A549 (cell line): Measurements from ENCODE around the gene POU1F1. TPM values are rescaled to one million over a fixed set of nuclear protein-coding genes. Genes with fewer than 3 reads are reported as not detected.
A peak's percentile ranks its signal among the peaks of the same experiment; 100 is the strongest.

Experiments used
- ATAC-seq, 2 experiments: fragments of 200-7000 bp in 1 of 2; fragments of >200 bp in 1 of 2; cut with Nextera tagmentation in 1 of 2; cut with Tn5 transposase in 1 of 2; 3 replicates each; pipeline versions ENCODE4 v1.8.0 to v1.9.1; 2018 to 2020; ENCODE audit warnings: mild to moderate bottlenecking in 1 of 2, moderate library complexity in 1 of 2
- CTCF ChIA-PET: fragments of 300-600 bp; sonication (Branson Sonifier 250); formaldehyde crosslinking; extraction: SDS; loops from one replicate; lab custom pipeline; 2021; ENCODE audit warnings: antibody characterized with exemption, inconsistent platforms; lab: Yijun Ruan, JAX
- POLR2A ChIA-PET: fragments of 350-600 bp; formaldehyde crosslinking; extraction: SDS; loops from one replicate; lab custom pipeline; 2021; ENCODE audit warnings: antibody characterized with exemption, inconsistent platforms; lab: Yijun Ruan, JAX
- DNase-seq, 2 experiments: peaks; one replicate each; pipeline versions ENCODE4 v3.0.0 to v3.0.0-alpha.2; 2011 to 2016; ENCODE audit warnings: low read depth in 1 of 2, low spot score in 1 of 2
- FAIRE-seq: peaks from 2 replicates; lab custom pipeline; 2011; peaks lifted over from hg19 to GRCh38; lab: Jason Lieb, UNC
- H3K27ac ChIP-seq, 2 experiments: fragments of >200 bp; sonication (Bioruptor Twin); formaldehyde crosslinking; 3 replicates each; pipeline ENCODE4 v1.5.1; 2016 to 2017
- H3K4me1 ChIP-seq: fragments of >200 bp; sonication (Bioruptor Twin); formaldehyde crosslinking; 3 replicates; pipeline ENCODE4 v1.6.1; 2016
- H3K4me2 ChIP-seq: fragments of >200 bp; sonication (Bioruptor Twin); formaldehyde crosslinking; 3 replicates; pipeline ENCODE4 v1.6.1; 2016
- H3K4me3 ChIP-seq: fragments of >200 bp; sonication (Bioruptor Twin); formaldehyde crosslinking; 3 replicates; pipeline ENCODE4 v1.5.1; 2016
- H3K9me3 ChIP-seq: fragments of >200 bp; sonication (Bioruptor Twin); formaldehyde crosslinking; 3 replicates; pipeline ENCODE4 v1.6.1; 2016
- BHLHE40 ChIP-seq: IDR thresholded peaks from 2 replicates; pipeline ENCODE4 v1.6.1; 2012; ENCODE audit warnings: low read depth, low read length, inconsistent platforms
- CBX2 ChIP-seq: fragments of 200-600 bp; sonication (generic); IDR thresholded peaks from 2 replicates; pipeline ENCODE4 v1.6.1; 2016; ENCODE audit warnings: low read depth, mild to moderate bottlenecking, borderline replicate concordance
- CBX8 ChIP-seq: fragments of 200-600 bp; sonication (generic); IDR thresholded peaks from 2 replicates; pipeline ENCODE4 v1.6.1; 2016
- CHD4 ChIP-seq: fragments of 200-600 bp; sonication (generic); IDR thresholded peaks from 2 replicates; pipeline ENCODE4 v1.6.1; 2016; ENCODE audit warnings: antibody characterized with exemption, mild to moderate bottlenecking, borderline replicate concordance
- EP300 ChIP-seq, 2 experiments: fragments of >200 bp; sonication (Bioruptor Twin); formaldehyde crosslinking; IDR thresholded peaks; 2 replicates in 1 of 2; 3 replicates in 1 of 2; pipeline ENCODE4 v1.6.1; 2016 to 2017
- HOXB13 ChIP-seq: fragments of 250-450 bp; sonication (Bioruptor Pico); IDR thresholded peaks from 2 replicates; pipeline ENCODE4 v1.5.0; 2020; ENCODE audit warnings: low read depth, mild to moderate bottlenecking, moderate library complexity
- HOXB5 ChIP-seq: fragments of 250-450 bp; sonication (Bioruptor Pico); IDR thresholded peaks from 2 replicates; pipeline ENCODE4 v1.5.0; 2020; ENCODE audit warnings: mild to moderate bottlenecking, moderate library complexity
- JUN ChIP-seq, 2 experiments: fragments of >200 bp; sonication (Bioruptor Twin); formaldehyde crosslinking; IDR thresholded peaks; 2 replicates in 1 of 2; 3 replicates in 1 of 2; pipeline ENCODE4 v1.6.1; 2016 to 2017
- KDM5A ChIP-seq: fragments of 200-600 bp; sonication (generic); IDR thresholded peaks from 2 replicates; pipeline ENCODE4 v1.6.1; 2016; ENCODE audit warnings: antibody characterized with exemption, mild to moderate bottlenecking
- MAFK ChIP-seq: fragments of 450-650 bp; IDR thresholded peaks from 2 replicates; pipeline ENCODE4 v1.6.1; 2014; ENCODE audit not compliant: partially characterized antibody
- NFE2L2 ChIP-seq: fragments of 150-350 bp; conservative IDR thresholded peaks from 2 replicates; pipeline ENCODE4 v1.6.1; 2014; ENCODE audit warnings: low read length
- PHF8 ChIP-seq: fragments of 200-600 bp; sonication (generic); IDR thresholded peaks from 2 replicates; pipeline ENCODE4 v1.6.1; 2016; ENCODE audit warnings: low read depth, mild to moderate bottlenecking, antibody characterized with exemption, moderate library complexity, borderline replicate concordance
- RAD21 ChIP-seq, 2 experiments: fragments of >200 bp in 1 of 2; sonication (Bioruptor Twin) in 1 of 2; formaldehyde crosslinking in 1 of 2; IDR thresholded peaks in 1 of 2; conservative IDR thresholded peaks in 1 of 2; 2 replicates in 1 of 2; 3 replicates in 1 of 2; pipeline ENCODE4 v1.6.1; 2012 to 2018; ENCODE audit warnings: inconsistent platforms in 1 of 2
- SMC3 ChIP-seq: fragments of >200 bp; sonication (Bioruptor Twin); formaldehyde crosslinking; IDR thresholded peaks from 3 replicates; pipeline ENCODE4 v1.6.1; 2018; ENCODE audit warnings: inconsistent platforms
- ZC3H11A ChIP-seq: fragments of 450-650 bp; IDR thresholded peaks from 2 replicates; pipeline ENCODE4 v1.6.1; 2014; ENCODE audit warnings: antibody characterized with exemption, mild to moderate bottlenecking
- ZSCAN20 ChIP-seq: fragments of 250-450 bp; sonication (Bioruptor Pico); IDR thresholded peaks from 2 replicates; pipeline ENCODE4 v1.8.0; 2022; ENCODE audit warnings: mild to moderate bottlenecking, moderate library complexity
- WGBS: methylation state at CpG from one replicate; pipeline ENCODE4 v1.1.6; 2017; ENCODE audit errors: missing lambda C conversion rate; 5-methylcytosine and 5-hydroxymethylcytosine counted together
- polyA plus RNA-seq, 4 experiments: library from polyadenylated mRNA; depleted of rRNA in 3 of 4; stranded (reverse); fragments of >200 nt; fragmentation: RNase III in 1 of 4; extraction: RNeasy Plus Mini Kit Qiagen cat#74134 plus additional on column Dnase treatment in 1 of 4; gene quantifications; 2 replicates in 3 of 4; 3 replicates in 1 of 4; pipeline ENCODE4 v1.2.3, GENCODE V29; 2011 to 2017
- TF ChIP-seq, protein P1 (sequence below): fragments of 150-350 bp; IDR thresholded peaks from 2 replicates; pipeline ENCODE4 v1.6.1; 2014; ENCODE audit warnings: low read depth, mild to moderate bottlenecking, low read length
- TF ChIP-seq, protein P2 (sequence below): IDR thresholded peaks from 2 replicates; pipeline ENCODE4 v1.6.1; 2012
- TF ChIP-seq, protein P3 (sequence below): fragments of 200-600 bp; sonication (generic); IDR thresholded peaks from 2 replicates; pipeline ENCODE4 v1.6.1; 2016; ENCODE audit warnings: antibody characterized with exemption, mild to moderate bottlenecking, moderate library complexity
- TF ChIP-seq, protein P4 (sequence below): fragments of >200 bp; sonication (Bioruptor Twin); formaldehyde crosslinking; IDR thresholded peaks from 3 replicates; pipeline ENCODE4 v1.5.1; 2016

The POU1F1 gene
- polyA plus RNA-seq, 2 of the 4 experiments (the other 2 are of a cell fraction) = 0.59 TPM; not detected in 1

DNA sequence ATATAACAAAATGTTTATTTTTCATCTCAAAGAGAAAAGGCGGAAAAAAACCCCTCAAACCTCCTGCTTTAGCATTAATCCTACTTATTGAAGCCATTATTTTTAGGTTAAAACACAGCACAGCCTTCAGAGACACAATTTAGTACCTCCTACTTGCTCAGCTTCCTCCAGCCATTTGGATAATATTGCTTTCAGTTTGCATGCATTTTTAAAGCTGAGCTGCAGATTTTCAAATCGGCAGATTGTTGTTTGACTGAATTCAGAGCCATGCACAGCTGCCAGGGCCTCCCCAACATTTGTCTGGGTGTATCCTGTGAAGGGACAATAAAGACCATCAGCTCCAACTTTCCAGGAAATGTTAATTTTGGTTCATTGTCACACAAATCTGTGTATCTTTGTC is 14.5 kb downstream of the POU1F1 start:
- no peak overlapping the region for H3K4me3 ChIP-seq
- POLR2A ChIA-PET = no interaction called here
- ATAC-seq (no peak; a peak in 1 of 6 replicates), FAIRE-seq (no peak)
- H3K4me2 ChIP-seq = peak overlapping the region; percentile 81
- WGBS = 14% methylated on average over 2 of the region's 2 CpGs
- peaks cover 43% of the 10 kb centered on the region for H3K4me1 ChIP-seq
- H3K27ac ChIP-seq = peak overlapping the region; percentile 64 to 77
- CTCF ChIA-PET = interaction anchor here (1.2 to 3.7 kb wide), 4 partner anchors 89 to 744 kb away, joined by 4 to 29 read pairs (median 15); partner anchors contain the start of gene HTR1F
- no peaks in the 10 kb centered on the region for H3K9me3 ChIP-seq
- no peak for TF ChIP-seq HOXB5 (CRISPR knock-in tag)
- TF ChIP-seq, protein P1, sequence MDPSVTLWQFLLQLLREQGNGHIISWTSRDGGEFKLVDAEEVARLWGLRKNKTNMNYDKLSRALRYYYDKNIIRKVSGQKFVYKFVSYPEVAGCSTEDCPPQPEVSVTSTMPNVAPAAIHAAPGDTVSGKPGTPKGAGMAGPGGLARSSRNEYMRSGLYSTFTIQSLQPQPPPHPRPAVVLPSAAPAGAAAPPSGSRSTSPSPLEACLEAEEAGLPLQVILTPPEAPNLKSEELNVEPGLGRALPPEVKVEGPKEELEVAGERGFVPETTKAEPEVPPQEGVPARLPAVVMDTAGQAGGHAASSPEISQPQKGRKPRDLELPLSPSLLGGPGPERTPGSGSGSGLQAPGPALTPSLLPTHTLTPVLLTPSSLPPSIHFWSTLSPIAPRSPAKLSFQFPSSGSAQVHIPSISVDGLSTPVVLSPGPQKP = no peak
- TF ChIP-seq KDM5A = no peak
- no peak for TF ChIP-seq HOXB13
- no peak for TF ChIP-seq PHF8
- TF ChIP-seq CBX8 = no peak
- TF ChIP-seq EP300 (IDR thresholded peaks at IDR 0.05) = no peak
- TF ChIP-seq ZC3H11A = no peak
- TF ChIP-seq, protein P2, sequence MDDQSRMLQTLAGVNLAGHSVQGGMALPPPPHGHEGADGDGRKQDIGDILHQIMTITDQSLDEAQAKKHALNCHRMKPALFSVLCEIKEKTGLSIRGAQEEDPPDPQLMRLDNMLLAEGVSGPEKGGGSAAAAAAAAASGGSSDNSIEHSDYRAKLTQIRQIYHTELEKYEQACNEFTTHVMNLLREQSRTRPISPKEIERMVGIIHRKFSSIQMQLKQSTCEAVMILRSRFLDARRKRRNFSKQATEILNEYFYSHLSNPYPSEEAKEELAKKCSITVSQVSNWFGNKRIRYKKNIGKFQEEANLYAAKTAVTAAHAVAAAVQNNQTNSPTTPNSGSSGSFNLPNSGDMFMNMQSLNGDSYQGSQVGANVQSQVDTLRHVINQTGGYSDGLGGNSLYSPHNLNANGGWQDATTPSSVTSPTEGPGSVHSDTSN = no peak
- TF ChIP-seq, all 56 proteins: peak for 0
- peak in 1 of 2 experiments; percentile 16 for DNase-seq

DNA sequence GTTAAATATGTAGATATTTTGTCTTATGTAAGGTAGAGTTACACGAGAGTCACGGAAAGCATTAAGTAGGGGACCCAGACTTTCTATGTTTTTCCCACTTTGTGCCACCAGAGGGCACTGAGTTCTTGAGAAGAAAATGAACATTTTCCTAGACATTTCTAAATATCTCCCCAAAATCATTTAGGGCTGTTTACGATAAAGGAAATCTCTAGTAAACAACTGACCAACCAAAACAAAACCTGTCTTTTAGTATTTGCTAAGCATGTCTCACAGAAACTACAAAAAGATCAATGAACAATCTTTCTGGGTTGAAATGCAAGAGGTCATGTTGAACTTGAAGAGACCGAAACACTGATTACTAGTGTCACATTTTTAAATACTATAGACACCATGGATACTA is 16.1 kb downstream of the POU1F1 start:
- no peaks in the 10 kb centered on the region for H3K9me3 ChIP-seq
- CTCF ChIA-PET = interaction anchor here (0.6 to 3.7 kb wide), 33 partner anchors 8 to 782 kb away, joined by 3 to 29 read pairs (median 4); partner anchors contain the start of genes HTR1F and POU1F1
- ATAC-seq = peak in 1 of 2 experiments; percentile 70; a peak in 3 of 6 replicates

DNA sequence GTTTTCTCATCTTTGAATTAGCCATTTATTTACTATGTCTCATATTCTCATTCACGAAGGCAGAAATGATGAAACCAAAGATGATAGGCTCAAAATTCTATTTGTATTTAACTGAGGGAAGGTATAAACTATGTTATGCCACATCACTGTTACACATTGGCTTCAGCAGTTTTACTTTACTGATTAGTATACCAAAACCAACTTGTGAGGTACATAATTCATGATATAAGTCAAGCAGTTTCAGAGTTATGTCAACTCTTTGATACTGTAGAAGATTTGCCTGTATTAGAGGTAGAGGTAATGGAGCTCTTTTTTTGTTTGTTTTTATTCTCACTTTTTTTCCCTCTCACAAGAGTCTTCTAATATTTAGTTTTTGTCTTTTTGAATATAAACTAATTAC is 26.4 kb downstream of the POU1F1 start:
- DNase-seq (no peak), ATAC-seq (no peak), FAIRE-seq (peak; percentile 7)
- WGBS = 79% methylated on average over 1 of the region's 1 CpG
- Histone ChIP-seq H3K27ac (no peak overlapping the region), H3K9me3 (no peaks in the 10 kb centered on the region), H3K4me2 (no peak overlapping the region), H3K4me3 (no peak overlapping the region), H3K4me1 (peaks cover 36% of the 10 kb centered on the region)
- POLR2A ChIA-PET = no interaction called here
- CTCF ChIA-PET = interaction anchor here (0.8 kb wide), 1 partner anchor 10 kb away, joined by 3 read pairs; no protein-coding TSS in a partner anchor
- TF ChIP-seq BHLHE40 = no peak
- no peak for TF ChIP-seq SMC3
- TF ChIP-seq, protein P2 = no peak
- no peak for TF ChIP-seq ZSCAN20 (CRISPR knock-in tag)
- TF ChIP-seq RAD21 (conservative IDR thresholded peaks at IDR 0.05 in 1 of 2, IDR thresholded peaks at IDR 0.05 in 1 of 2) = no peak
- TF ChIP-seq, protein P3, sequence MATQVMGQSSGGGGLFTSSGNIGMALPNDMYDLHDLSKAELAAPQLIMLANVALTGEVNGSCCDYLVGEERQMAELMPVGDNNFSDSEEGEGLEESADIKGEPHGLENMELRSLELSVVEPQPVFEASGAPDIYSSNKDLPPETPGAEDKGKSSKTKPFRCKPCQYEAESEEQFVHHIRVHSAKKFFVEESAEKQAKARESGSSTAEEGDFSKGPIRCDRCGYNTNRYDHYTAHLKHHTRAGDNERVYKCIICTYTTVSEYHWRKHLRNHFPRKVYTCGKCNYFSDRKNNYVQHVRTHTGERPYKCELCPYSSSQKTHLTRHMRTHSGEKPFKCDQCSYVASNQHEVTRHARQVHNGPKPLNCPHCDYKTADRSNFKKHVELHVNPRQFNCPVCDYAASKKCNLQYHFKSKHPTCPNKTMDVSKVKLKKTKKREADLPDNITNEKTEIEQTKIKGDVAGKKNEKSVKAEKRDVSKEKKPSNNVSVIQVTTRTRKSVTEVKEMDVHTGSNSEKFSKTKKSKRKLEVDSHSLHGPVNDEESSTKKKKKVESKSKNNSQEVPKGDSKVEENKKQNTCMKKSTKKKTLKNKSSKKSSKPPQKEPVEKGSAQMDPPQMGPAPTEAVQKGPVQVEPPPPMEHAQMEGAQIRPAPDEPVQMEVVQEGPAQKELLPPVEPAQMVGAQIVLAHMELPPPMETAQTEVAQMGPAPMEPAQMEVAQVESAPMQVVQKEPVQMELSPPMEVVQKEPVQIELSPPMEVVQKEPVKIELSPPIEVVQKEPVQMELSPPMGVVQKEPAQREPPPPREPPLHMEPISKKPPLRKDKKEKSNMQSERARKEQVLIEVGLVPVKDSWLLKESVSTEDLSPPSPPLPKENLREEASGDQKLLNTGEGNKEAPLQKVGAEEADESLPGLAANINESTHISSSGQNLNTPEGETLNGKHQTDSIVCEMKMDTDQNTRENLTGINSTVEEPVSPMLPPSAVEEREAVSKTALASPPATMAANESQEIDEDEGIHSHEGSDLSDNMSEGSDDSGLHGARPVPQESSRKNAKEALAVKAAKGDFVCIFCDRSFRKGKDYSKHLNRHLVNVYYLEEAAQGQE = no peak
- TF ChIP-seq ZC3H11A = no peak
- TF ChIP-seq, protein P1 = no peak
- TF ChIP-seq NFE2L2 = no peak
- TF ChIP-seq JUN (IDR thresholded peaks at IDR 0.05) = no peak
- no peak for TF ChIP-seq PHF8
- no peak for TF ChIP-seq CBX2
- no peak for TF ChIP-seq MAFK

More for the DNA sequence above, 16.1 kb downstream of the POU1F1 start:
- peak; percentile 84 for TF ChIP-seq SMC3
- TF ChIP-seq RAD21 (conservative IDR thresholded peaks at IDR 0.05 in 1 of 2, IDR thresholded peaks at IDR 0.05 in 1 of 2) = peak; percentile 78 to 80
- TF ChIP-seq CHD4 = no peak
- TF ChIP-seq, protein P4, sequence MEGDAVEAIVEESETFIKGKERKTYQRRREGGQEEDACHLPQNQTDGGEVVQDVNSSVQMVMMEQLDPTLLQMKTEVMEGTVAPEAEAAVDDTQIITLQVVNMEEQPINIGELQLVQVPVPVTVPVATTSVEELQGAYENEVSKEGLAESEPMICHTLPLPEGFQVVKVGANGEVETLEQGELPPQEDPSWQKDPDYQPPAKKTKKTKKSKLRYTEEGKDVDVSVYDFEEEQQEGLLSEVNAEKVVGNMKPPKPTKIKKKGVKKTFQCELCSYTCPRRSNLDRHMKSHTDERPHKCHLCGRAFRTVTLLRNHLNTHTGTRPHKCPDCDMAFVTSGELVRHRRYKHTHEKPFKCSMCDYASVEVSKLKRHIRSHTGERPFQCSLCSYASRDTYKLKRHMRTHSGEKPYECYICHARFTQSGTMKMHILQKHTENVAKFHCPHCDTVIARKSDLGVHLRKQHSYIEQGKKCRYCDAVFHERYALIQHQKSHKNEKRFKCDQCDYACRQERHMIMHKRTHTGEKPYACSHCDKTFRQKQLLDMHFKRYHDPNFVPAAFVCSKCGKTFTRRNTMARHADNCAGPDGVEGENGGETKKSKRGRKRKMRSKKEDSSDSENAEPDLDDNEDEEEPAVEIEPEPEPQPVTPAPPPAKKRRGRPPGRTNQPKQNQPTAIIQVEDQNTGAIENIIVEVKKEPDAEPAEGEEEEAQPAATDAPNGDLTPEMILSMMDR = peak; percentile 78
- TF ChIP-seq, all 56 proteins: peak for 3
- 28% methylated on average over 4 of the region's 4 CpGs for WGBS
- Histone ChIP-seq H3K4me3 (no peak overlapping the region), H3K4me2 (peak overlapping the region; percentile 61), H3K27ac (peak overlapping the region; percentile 42 to 65; a peak in 5 of 6 replicates), H3K4me1 (peaks cover 43% of the 10 kb centered on the region)
- POLR2A ChIA-PET = no interaction called here
- peak; percentile 36 for FAIRE-seq
- DNase-seq = peak; percentile 28 to 74
